Esophagus muscularis mucosa (tissue), 4 donors: ENCODE data around the gene RAB3C. TPM values are rescaled to one million over a fixed set of nuclear protein-coding genes. Genes with fewer than 3 reads are reported as not detected.

Experiments
- DNase-seq: peaks from one replicate; pipeline ENCODE4 v3.0.0-alpha.2; 2017; ENCODE audit errors: extremely low spot score
- H3K27ac ChIP-seq, 4 donors: fragments of 200-600 bp; sonication (generic); replicated peaks in 1 of 4; 1 replicate in 3 of 4; 2 replicates in 1 of 4; pipeline ENCODE4 v1.5.1; 2016 to 2019; ENCODE audit warnings: mild to moderate bottlenecking in 1 of 4
- H3K27me3 ChIP-seq, 4 donors: fragments of 200-600 bp; sonication (generic); one replicate each; pipeline versions ENCODE4 v1.5.1 to v1.6.0; 2016 to 2019
- H3K36me3 ChIP-seq, 4 donors: fragments of 200-600 bp; sonication (generic); one replicate each; pipeline ENCODE4 v1.5.1; 2016 to 2019
- H3K4me1 ChIP-seq, 4 donors: fragments of 200-600 bp; sonication (generic); one replicate each; pipeline ENCODE4 v1.5.1; 2016 to 2019
- H3K4me3 ChIP-seq, 4 donors: fragments of 200-600 bp; sonication (generic); 1 replicate in 2 of 4; 2 replicates in 2 of 4; pipeline ENCODE4 v1.5.1; 2016 to 2019; ENCODE audit warnings: mild to moderate bottlenecking in 4 of 4, moderate library complexity in 1 of 4
- H3K9me3 ChIP-seq, 4 donors: fragments of 200-600 bp; sonication (generic); 1 replicate in 3 of 4; 2 replicates in 1 of 4; pipeline ENCODE4 v1.5.1; 2016 to 2019
- CTCF ChIP-seq, 3 experiments: fragments of 200-600 bp in 2 of 3; fragments of 450-650 bp in 1 of 3; sonication (generic) in 2 of 3; IDR thresholded peaks; one replicate each; pipeline ENCODE4 v1.5.1; 2017 to 2019; ENCODE audit warnings: antibody characterized with exemption in 3 of 3, mild to moderate bottlenecking in 2 of 3, moderate library complexity in 1 of 3
- EP300 ChIP-seq: sonication (generic); formaldehyde crosslinking; IDR thresholded peaks from one replicate; pipeline ENCODE4 v1.6.1; 2017; ENCODE audit warnings: antibody characterized with exemption
- POLR2A ChIP-seq: fragments of 450-650 bp; IDR thresholded peaks from one replicate; pipeline ENCODE4 v1.6.1; 2017; ENCODE audit warnings: antibody characterized with exemption, moderate library complexity, mild to moderate bottlenecking, low read depth
- POLR2AphosphoS5 ChIP-seq, 2 donors: sonication (generic); formaldehyde crosslinking; IDR thresholded peaks; one replicate each; pipeline ENCODE4 v1.6.1; 2017; ENCODE audit warnings: antibody characterized with exemption in 2 of 2
- intact Hi-C: fragments of 100-400 bp; cut with DNase I; formaldehyde crosslinking; loops from one replicate; pipeline ENCODE4 v1.15.1; 2023
- total RNA-seq, 4 donors: library from RNA; depleted of rRNA; stranded (reverse); fragments of >200 nt; gene quantifications; one replicate each; pipeline versions ENCODE4 v1.1.0 to v1.2.1, GENCODE V29; 2016

Gene RAB3C
- total RNA-seq, 4 donors from 2014 or later = 2.6 to 9.6 (median 5.9) TPM

- H3K4me3 ChIP-seq = no peak overlapping the region
- no peaks in the 10 kb centered on the region for H3K27me3 ChIP-seq
- H3K27ac ChIP-seq = no peak overlapping the region
- no peak for TF ChIP-seq POLR2A
- TF ChIP-seq POLR2AphosphoS5 (IDR thresholded peaks at IDR 0.05) = no peak
- TF ChIP-seq CTCF (IDR thresholded peaks at IDR 0.05) = no peak
- TF ChIP-seq EP300 = no peak
- no peaks in the 10 kb centered on the region for H3K36me3 ChIP-seq
- H3K9me3 ChIP-seq = peaks cover 0 to 4% (median 0%) of the 10 kb centered on the region in 4 donors
- no peaks in the 10 kb centered on the region for H3K4me1 ChIP-seq
- DNase-seq = peak; percentile 47
- intact Hi-C loops = no loop called here
These were observed 323.1 kb downstream of the RAB3C start for GRCh38 chr5:58905944-58906343.

Other genes with a start within 250 kb of the RAB3C start
- gene PLK2, start 123.0 kb upstream of the RAB3C start, total RNA-seq = 10 to 100 TPM; 25.7 to 56.5 (median 31.4) TPM
- 1 to 10 TPM in 2 of 4 donors, under 1 TPM in 1, not detected in 1; 0.80 to 3.3 (median 1.2) TPM for gene GAPT, start 91.6 kb upstream of the RAB3C start, total RNA-seq